Activated CD8-positive, alpha-beta T cell treated with anti-CD3 and anti-CD28 coated beads, Interleukin-2, amount 10 ng/mL, durations not matched to agents 7 days and 5 days (primary cell): ENCODE data around the gene DCXR. TPM values are rescaled to one million over a fixed set of nuclear protein-coding genes. Genes with fewer than 3 reads are reported as not detected.

Source experiments
- ATAC-seq: fragments of 150-1000 bp; cut with Tn5 transposase; one replicate; pipeline ENCODE4 v1.10.0; 2021; ENCODE audit warnings: moderate library complexity
- CTCF ChIA-PET: fragments of 350-600 bp; sonication (Branson Sonifier 250); formaldehyde crosslinking; loops from one replicate; lab custom pipeline; 2021; ENCODE audit warnings: antibody characterized with exemption; lab: Charles Lee
- POLR2A ChIA-PET: fragments of 350-600 bp; sonication (Branson Sonifier 250); formaldehyde crosslinking; loops from one replicate; lab custom pipeline; 2021; ENCODE audit warnings: antibody characterized with exemption; lab: Charles Lee
- DNase-seq: peaks from one replicate; pipeline ENCODE4 v3.0.0-alpha.2; 2020
- H3K27ac Mint-ChIP-seq: one replicate; pipeline ENCODE4 v1.8.0; 2021; ENCODE audit warnings: mild to moderate bottlenecking, mixed read lengths
- H3K27me3 Mint-ChIP-seq: one replicate; pipeline ENCODE4 v1.8.0; 2021; ENCODE audit warnings: low read depth, mixed read lengths
- H3K36me3 Mint-ChIP-seq: one replicate; pipeline ENCODE4 v1.8.0; 2021; ENCODE audit warnings: low read depth, mixed read lengths
- H3K4me1 Mint-ChIP-seq: one replicate; pipeline ENCODE4 v1.8.0; 2021; ENCODE audit warnings: low read depth, mixed read lengths
- H3K4me3 Mint-ChIP-seq: one replicate; pipeline ENCODE4 v1.8.0; 2021; ENCODE audit warnings: mild to moderate bottlenecking, mixed read lengths
- H3K9me3 Mint-ChIP-seq: one replicate; pipeline ENCODE4 v1.8.0; 2022; ENCODE audit warnings: mixed read lengths; ENCODE audit not compliant: insufficient read depth
- total RNA-seq, 2 experiments: library from RNA; stranded (reverse); gene quantifications; one replicate each; pipeline ENCODE4 v1.2.3, GENCODE V29; 2021

Gene DCXR
- total RNA-seq, 2 experiments from 2014 or later: 141 TPM

DNA sequence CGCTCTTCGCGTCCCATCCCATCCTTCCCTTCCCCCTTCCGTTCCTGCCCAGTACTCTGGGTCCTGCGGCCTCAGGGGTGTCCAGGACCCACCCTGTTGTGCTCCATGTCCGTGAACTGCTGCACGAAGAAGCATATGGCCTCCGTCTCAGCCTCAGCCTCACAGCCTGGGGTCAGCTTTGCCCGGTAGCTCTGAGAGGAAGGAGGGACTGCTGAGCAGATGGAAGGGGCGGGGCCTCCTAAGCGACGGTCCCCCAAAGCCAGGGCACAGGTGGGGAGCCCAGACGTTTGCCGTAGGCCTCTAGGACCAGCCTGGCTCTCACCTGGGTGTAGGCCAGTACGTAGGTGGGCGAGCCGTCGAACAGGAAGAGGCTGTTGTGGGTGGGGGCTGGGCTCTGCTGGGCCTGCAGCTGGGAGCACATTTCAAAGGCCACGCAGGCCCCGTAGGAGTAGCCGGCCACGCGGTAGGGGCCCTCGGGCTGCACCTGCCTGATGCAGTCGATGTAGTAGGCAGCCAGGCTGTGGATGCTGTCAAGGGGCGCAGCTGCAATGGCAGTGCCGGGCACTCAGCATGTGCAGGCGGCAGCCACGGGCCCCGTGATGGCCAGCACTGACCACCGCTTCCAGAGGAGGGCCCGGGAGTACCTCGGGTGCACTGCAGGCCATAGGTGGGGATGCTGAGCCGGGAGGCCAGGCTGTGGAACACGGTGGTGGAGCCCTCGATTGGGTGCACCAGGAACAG lies 42.7 kb upstream of the DCXR start:
- ChIA-PET CTCF (no interaction called here), POLR2A (interaction anchor here (0.6 kb wide), 1 partner anchor 226 kb away, joined by 3 read pairs; no protein-coding TSS in a partner anchor)
- Mint-ChIP-seq H3K4me1 (no peaks in the 10 kb centered on the region), H3K9me3 (no peaks in the 10 kb centered on the region), H3K36me3 (peaks cover 28% of the 10 kb centered on the region), H3K27me3 (no peaks in the 10 kb centered on the region), H3K4me3 (no peak overlapping the region), H3K27ac (no peak overlapping the region)
- DNase-seq (no peak), ATAC-seq (no peak)

DNA sequence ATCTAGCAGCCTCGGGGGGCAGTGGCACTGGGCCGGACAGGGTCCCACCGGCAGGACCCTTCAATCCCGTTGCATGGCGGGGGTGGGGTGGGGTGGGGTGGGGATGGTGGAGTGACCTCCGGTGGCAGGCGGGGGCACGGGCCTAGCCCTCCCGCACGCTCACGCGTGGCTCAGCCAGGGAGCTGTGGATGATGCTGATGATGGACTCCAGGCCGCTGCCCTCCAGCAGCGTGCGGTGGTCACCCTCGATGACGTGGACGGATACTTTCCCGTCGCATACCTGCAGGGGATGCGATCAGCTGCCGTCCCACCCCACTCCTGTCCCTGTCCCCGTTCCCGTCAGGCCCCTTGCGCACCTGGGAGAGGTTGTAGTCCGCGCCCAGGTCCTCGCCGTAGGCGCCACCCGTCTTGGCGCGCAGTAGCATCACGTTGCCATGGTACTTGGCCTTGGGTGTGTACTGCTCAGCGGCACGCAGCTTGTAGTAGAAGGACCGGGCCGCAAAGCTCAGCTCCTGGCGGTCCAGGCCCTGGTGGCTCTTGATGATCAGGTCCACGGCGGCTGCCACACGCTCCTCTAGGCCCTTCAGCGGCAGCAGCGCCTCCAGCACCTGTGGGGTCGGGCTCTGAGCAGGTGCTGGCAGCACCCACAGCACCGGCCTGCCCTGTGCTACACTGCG lies 41.6 kb upstream of the DCXR start:
- no peak overlapping the region for H3K27ac Mint-ChIP-seq
- no peak for DNase-seq
- ChIA-PET POLR2A (no interaction called here), CTCF (no interaction called here)
- no peaks in the 10 kb centered on the region for H3K9me3 Mint-ChIP-seq
- peaks cover 21% of the 10 kb centered on the region for H3K36me3 Mint-ChIP-seq
- H3K27me3 Mint-ChIP-seq: no peaks in the 10 kb centered on the region
- no peak overlapping the region for H3K4me3 Mint-ChIP-seq
- no peak for ATAC-seq
- no peaks in the 10 kb centered on the region for H3K4me1 Mint-ChIP-seq

DNA sequence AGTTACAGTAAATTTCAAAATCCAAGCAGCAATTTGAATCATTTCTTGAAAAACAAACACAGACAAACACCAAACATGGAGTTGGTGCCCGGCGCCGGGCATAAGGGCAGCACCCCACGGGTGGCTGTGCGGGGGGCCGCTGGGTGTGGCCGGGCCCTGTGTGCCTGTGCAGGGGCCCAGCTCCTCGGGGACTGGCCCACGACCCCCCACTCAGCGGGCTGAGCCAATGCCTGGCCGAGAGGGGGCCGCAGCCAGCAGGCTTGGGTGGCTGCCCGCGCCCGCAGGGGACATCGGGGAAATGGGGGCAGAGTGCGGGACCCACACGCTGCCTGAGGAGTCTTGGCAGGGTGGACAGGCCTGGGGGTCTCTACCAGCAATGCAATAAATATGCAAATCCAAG lies 40.9 kb upstream of the DCXR start:
- Mint-ChIP-seq H3K4me1 (no peaks in the 10 kb centered on the region), H3K4me3 (no peak overlapping the region), H3K36me3 (peaks cover 18% of the 10 kb centered on the region), H3K9me3 (no peaks in the 10 kb centered on the region), H3K27ac (no peak overlapping the region), H3K27me3 (peaks cover 3% of the 10 kb centered on the region)
- POLR2A ChIA-PET: no interaction called here
- CTCF ChIA-PET: no interaction called here
- DNase-seq (no peak), ATAC-seq (no peak)

DNA sequence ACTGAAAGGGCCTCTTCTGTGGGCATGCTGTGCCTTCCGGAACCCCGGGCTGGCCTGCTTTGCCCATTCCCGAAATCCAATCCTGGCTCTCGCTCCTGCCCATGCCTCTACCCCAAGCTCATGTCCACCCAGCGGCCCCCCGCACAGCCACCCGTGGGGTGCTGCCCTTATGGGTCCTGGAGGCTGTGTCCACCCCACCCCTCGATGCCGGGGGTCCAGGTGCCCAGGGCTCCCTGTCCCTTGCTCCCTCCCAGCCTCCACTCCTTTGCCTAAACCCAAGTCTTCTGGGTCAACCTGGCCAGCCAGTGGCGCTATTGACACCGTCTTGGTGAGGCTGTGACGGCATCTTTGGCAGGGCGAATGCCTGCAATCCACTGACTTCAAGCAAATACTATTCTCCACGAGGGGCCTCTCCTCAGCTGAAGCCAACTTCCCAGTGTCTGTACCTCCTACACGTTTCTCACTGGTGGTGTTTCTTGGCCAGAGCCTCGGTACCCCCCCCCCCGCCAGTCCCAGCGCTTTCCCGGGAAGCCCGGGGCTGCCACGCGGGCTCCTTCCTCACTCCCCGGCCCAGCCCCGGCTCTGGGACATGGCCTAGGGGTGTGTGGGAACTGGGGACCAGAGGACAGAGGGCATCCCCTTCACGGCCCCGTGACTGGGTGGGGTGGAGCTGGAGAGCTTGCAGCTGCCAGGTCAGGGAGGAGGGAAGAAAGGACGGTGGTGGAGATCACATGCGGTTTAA lies 40.3 kb upstream of the DCXR start:
- Mint-ChIP-seq H3K27me3 (peaks cover 3% of the 10 kb centered on the region), H3K4me1 (no peaks in the 10 kb centered on the region), H3K36me3 (peaks cover 15% of the 10 kb centered on the region), H3K9me3 (no peaks in the 10 kb centered on the region), H3K27ac (no peak overlapping the region), H3K4me3 (no peak overlapping the region)
- DNase-seq (no peak), ATAC-seq (no peak)
- CTCF ChIA-PET: no interaction called here
- POLR2A ChIA-PET: interaction anchor here (1.4 kb wide), 1 partner anchor 12 kb away, joined by 7 read pairs; the partner anchor contains the start of gene DUS1L

DNA sequence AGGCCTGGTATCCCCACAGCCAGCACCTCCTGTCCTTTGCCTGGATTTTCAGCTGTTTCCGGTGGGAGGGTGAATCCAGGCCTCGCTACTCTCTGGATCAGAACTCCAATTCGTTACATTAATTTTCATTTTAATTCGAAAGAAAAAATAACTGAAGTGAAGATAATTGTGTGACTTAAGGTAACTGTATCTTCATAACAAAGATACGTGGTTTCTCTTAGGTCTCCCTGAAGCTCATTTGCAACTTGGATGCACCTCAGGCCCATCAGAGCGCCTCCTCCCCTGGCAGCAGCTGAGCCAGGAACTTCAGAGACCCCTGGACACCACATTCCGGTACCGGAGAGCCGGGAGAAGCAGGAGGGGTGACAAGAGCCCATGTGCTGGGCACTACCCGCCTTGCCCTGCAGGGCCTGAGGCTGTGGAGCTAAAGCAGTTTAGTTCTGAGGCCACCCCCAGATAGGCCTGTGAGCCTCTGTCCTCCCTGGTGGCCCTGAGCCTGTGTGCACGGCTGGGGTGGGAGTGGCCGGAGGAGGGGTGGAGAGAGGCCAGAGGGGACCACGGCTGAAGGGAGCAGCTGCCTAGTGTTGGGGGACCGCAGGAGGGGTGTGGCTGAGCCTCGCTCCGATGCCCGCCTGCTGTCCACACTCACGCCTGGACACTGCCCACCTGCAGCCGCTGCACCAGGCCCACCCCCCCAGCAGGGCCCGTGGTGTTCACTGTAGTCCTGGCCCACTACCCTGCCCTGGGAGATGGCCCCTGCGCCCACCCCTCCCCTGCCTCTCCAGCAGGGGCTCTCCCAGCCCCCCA lies 39.5 kb upstream of the DCXR start:
- CTCF ChIA-PET: interaction anchor here (0.5 kb wide), 1 partner anchor 50 kb away, joined by 3 read pairs; no protein-coding TSS in a partner anchor
- POLR2A ChIA-PET: interaction anchor here (1.3 to 1.4 kb wide), 2 partner anchors 10 to 11 kb away, joined by 4 to 7 read pairs; partner anchors contain the start of gene DUS1L
- Mint-ChIP-seq H3K27ac (no peak overlapping the region), H3K4me1 (no peaks in the 10 kb centered on the region), H3K4me3 (no peak overlapping the region), H3K27me3 (peaks cover 3% of the 10 kb centered on the region), H3K36me3 (peaks cover 13% of the 10 kb centered on the region), H3K9me3 (no peaks in the 10 kb centered on the region)
- ATAC-seq: no peak
- DNase-seq: no peak

DNA sequence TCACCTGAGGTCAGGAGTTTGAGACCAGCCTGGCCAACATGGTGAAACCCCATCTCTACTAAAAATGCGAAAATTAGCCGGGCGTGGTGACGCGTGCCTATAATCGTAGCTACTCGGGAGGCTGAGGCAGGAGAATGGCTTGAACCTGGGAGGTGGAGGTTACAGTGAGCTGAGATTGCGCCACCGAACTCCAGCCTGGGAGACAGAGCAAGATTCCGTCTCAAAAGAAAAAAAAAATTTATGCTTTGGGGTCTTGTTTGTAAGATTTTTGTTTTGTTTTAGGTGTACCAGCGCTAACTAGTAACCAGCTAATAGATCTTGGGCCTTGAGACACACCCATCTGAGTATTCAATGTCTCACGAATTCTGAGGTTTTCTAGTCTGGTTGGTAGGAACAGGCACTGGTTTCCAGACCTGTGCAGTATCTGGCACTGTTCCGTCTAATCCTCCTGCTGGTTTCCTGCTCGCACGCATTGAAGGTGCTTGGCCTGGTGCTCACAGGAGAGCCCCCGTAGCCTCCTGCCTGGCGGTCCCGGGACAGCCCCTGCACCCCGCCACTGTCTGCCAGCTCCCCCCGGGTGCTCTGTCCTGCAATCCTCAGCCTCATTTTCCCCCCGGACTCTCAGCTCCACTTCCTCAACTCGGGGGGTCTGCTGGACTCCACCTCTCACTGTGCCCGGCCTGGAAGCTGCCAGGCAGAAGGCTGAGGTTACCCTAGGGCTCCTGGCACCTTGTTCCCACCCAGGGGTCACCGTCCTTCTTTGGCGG lies 38.7 kb upstream of the DCXR start:
- ATAC-seq (no peak), DNase-seq (no peak)
- H3K27me3 Mint-ChIP-seq: peaks cover 3% of the 10 kb centered on the region
- no peak overlapping the region for H3K27ac Mint-ChIP-seq
- H3K4me1 Mint-ChIP-seq: no peaks in the 10 kb centered on the region
- ChIA-PET POLR2A (interaction anchor here (1.3 kb wide), 1 partner anchor 10 kb away, joined by 4 read pairs; no protein-coding TSS in a partner anchor), CTCF (no interaction called here)
- peaks cover 13% of the 10 kb centered on the region for H3K36me3 Mint-ChIP-seq
- no peak overlapping the region for H3K4me3 Mint-ChIP-seq
- H3K9me3 Mint-ChIP-seq: no peaks in the 10 kb centered on the region

DNA sequence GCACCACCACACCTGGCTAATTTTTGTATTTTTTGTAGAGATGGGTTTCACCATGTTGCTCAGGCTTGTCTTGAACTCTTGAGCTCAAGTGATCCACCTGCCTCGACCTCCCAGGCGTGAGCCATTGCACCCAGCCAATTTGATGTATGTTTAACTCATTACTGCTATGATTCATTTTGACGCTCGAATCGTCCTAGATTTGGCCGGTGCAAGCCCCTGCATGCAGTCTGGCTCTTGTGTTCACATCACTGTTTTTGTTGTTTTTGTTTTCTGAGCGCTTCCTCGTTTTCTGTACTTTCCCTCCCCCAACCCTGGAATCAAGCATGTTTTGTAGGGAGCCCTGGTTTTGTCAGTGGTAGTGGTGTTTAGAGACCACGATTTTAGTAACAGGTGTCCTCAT lies 35.9 kb upstream of the DCXR start:
- Mint-ChIP-seq H3K4me1 (no peaks in the 10 kb centered on the region), H3K36me3 (peaks cover 3% of the 10 kb centered on the region), H3K27ac (no peak overlapping the region), H3K4me3 (no peak overlapping the region), H3K27me3 (peaks cover 3% of the 10 kb centered on the region), H3K9me3 (no peaks in the 10 kb centered on the region)
- ATAC-seq (no peak), DNase-seq (no peak)
- CTCF ChIA-PET: no interaction called here
- POLR2A ChIA-PET: no interaction called here

DNA sequence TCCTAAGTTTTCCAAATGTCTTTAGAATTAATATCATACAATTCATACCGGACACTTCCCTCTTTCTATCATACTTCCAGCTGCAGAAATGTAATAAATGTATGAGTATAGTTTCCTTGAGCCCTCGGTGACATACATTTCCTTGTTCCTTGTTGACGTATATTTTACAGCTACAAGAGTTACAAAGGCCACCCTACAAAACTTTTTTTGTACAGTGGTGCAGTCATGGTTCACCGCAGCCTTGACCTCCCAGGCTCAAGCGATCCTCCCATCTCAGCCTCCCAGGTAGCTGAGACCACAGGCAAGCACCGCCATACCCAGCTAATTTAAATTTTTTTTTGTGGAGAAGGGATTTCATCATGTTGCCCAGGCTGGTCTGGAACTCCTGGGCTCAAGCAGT lies 35.3 kb upstream of the DCXR start:
- CTCF ChIA-PET: interaction anchor here (1.2 kb wide), 1 partner anchor 36 kb away, joined by 3 read pairs; no protein-coding TSS in a partner anchor

DNA sequence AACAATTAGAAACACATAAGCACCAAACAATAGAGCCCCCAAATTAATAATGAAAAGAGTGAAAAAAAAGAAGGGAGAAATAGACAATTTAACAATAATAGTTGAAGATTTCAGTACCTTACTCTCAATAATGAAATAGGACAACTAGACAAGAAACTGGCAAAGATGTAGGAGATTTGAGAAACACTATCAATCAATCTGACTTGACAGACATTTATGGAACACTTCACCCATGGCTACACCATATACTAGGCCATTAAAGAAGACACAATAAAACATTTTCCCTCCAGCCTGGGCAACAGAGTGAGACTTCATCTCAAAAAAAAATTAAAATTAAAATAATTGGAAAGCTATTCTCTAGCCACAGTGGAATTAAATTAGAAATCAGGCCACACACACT lies 33.1 kb upstream of the DCXR start:
- no peak for DNase-seq
- Mint-ChIP-seq H3K27me3 (peaks cover 3% of the 10 kb centered on the region), H3K4me3 (no peak overlapping the region), H3K4me1 (peaks cover 7% of the 10 kb centered on the region), H3K36me3 (no peaks in the 10 kb centered on the region), H3K9me3 (no peaks in the 10 kb centered on the region), H3K27ac (no peak overlapping the region)
- ChIA-PET CTCF (interaction anchor here (2.3 kb wide), 1 partner anchor 33 kb away, joined by 6 read pairs; the partner anchor contains the start of gene DCXR), POLR2A (no interaction called here)
- no peak for ATAC-seq

More for the DNA sequence above, 35.3 kb upstream of the DCXR start:
- POLR2A ChIA-PET: no interaction called here
- Mint-ChIP-seq H3K4me1 (no peaks in the 10 kb centered on the region), H3K27me3 (peaks cover 3% of the 10 kb centered on the region), H3K36me3 (no peaks in the 10 kb centered on the region), H3K9me3 (no peaks in the 10 kb centered on the region), H3K4me3 (no peak overlapping the region), H3K27ac (no peak overlapping the region)
- DNase-seq (no peak), ATAC-seq (no peak)

DNA sequence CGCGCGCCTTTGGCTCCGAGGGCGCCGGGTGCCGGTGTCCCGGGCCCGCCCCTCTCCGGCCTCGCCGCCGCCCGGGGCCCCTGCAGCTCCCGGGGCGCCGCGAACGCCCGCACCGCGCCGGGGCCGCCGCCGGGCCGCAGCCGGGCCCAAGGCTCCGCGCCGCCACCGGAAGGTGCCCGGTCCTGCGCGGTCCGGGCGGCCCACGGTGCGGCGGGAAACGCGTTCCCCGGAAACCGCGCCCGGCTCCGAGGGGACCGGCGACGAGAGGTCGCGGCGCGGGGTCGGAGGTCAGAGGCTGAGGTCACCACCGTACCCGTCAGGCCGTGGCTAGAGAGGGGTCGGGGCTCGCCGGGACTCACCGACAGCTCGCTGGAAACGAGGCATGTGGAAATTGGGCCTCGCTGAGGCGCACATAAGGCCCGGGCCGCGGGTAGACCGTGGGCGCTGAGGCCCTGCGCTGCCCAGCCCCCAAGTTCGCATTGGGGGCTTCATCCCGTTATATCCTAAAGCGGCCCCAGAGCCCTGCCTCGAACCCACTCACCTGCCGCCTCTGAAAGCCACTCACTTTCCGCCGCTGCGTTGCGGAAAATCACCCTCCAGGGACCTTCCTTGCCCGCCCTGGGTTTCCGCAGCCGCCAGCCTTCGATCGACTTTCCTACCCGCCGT lies 28.3 kb upstream of the DCXR start, which contains the start of gene DUS1L:
DUS1L (minus strand) TSS at position 167 of the 666 bp plus-strand sequence. CDS start 745 bp downstream, outside the sequence.
- Mint-ChIP-seq H3K27ac (peak within 1 kb of the TSS; percentile 86), H3K27me3 (no peaks in the 10 kb centered on the region), H3K4me3 (peak within 1 kb of the TSS; percentile 84), H3K36me3 (no peaks in the 10 kb centered on the region), H3K9me3 (no peaks in the 10 kb centered on the region), H3K4me1 (peaks cover 19% of the 10 kb centered on the region)
- POLR2A ChIA-PET: interaction anchor here (0.6 to 2.2 kb wide), 4 partner anchors 12 to 31 kb away, joined by 3 to 7 read pairs (median 4); partner anchors contain the start of genes DCXR and GPS1
- DNase-seq (peak; percentile 70), ATAC-seq (peak; percentile 86)
- CTCF ChIA-PET: interaction anchor here (2.2 kb wide), 1 partner anchor 28 kb away, joined by 11 read pairs; the partner anchor contains the start of gene DCXR
